HG02798 (cell line): ENCODE results near the gene GOLGA6L10.
"Not testable (repeated sequence)": the region's sequence is repeated elsewhere in the genome, so short reads cannot be mapped to it uniquely, and the experiment has no call there.

Experiments
- ATAC-seq: cut with Tn5 transposase; IDR thresholded peaks from one replicate; pipeline ENCODE4 v1.9.1; 2021; ENCODE audit warnings: mild to moderate bottlenecking; ENCODE audit not compliant: unreplicated experiment, poor library complexity

The GOLGA6L10 gene

GRCh38 chr15:82344421-82344820, 4.9 kb downstream of the GOLGA6L10 start:
- ATAC-seq, result not testable (repeated sequence)

DNA sequence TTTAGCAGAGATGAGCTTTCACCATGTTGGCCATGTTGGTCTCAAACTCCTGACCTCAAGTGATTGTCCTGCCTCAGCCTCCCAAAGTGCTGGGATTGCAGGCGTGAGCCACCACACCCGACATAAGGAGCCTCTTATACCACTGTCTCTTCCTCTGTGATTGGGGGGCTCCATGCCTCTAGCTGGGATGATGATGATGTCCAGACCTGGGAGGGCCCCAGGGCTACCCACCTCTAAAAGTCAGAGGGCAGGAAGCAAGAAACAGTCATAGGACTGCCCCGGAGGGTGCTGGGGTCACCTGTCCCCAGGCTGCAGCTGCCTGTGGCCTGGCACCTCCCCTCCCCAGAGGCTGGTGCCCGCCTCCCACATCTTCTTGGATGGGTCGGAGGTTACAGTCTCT, 5.4 kb downstream of the GOLGA6L10 start:
- not testable (repeated sequence) for ATAC-seq

- ATAC-seq, result not testable (repeated sequence)
Observed at GRCh38 chr15:82342632-82343374, 6.5 kb downstream of the GOLGA6L10 start.

- not testable (repeated sequence) for ATAC-seq
Observed at GRCh38 chr15:82338573-82338972, 10.7 kb downstream of the GOLGA6L10 start.

- ATAC-seq, result not testable (repeated sequence)
Observed at GRCh38 chr15:82338053-82338452, 11.2 kb downstream of the GOLGA6L10 start.

DNA sequence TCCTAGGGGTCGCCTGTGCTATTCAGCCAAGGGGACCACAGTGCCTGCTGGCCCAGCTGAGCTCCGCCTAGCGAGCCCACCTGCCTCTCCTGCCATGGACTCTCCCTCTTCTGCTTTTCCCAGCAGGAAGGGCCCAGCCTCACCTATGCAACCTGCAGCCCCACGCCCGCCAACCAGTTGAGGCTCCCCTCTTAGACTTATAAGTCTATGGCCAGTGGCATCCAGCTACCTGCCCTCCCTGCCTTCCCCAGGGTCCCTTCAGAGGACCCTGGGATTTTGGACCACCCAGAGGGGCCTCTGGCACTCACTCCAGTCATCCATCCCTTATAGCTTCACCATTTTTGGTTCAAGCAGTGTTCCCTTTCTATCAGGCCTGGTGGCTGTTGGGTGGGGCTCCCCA, 12.2 kb downstream of the GOLGA6L10 start:
- not testable (repeated sequence) for ATAC-seq

DNA sequence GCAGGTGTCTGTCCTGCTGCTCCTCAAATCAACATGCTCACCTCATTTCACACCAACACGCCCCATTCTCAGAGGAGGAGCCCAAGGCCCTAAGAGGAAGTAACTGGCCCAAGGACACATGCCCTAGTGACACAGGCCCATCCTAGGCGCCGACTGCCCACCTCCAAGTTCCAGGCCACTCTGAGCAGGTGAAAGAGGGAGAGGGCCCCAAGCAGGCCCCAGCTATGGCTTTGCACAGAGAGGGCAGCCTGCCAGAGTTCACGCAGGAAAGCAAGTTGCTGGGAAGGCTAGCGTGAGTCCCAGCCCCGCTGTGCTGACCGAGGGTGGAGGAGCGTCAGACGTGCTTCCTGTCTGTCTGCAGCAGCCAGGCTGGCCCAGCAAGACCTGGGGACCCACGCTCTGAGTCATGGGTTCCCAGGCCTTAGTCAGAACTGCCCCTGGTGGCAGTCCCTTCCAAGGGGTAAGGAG, 13.1 kb downstream of the GOLGA6L10 start:
- not testable (repeated sequence) for ATAC-seq

GRCh38 chr15:82335006-82335405, 14.3 kb downstream of the GOLGA6L10 start:
- not testable (repeated sequence) for ATAC-seq

DNA sequence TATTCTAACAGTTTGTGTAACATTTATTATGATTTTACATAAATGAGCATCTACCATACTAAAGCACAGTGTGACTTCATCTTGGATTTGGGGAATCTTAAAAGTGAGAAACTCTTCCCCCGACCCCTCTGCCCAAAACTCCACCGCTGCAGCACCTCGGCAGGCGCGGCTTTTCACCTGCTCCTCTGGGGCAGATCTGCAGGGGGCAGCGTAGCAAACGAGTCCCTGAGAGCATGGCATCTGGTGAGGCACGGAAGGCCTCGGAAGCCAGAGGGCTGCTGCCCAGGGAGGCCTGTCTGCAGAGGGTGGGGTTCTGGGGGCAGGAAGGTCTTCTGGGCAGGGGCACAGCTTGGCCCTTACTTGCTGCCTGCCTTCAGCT, 14.7 kb downstream of the GOLGA6L10 start:
- ATAC-seq, result not testable (repeated sequence)

- ATAC-seq, result not testable (repeated sequence)
Observed at GRCh38 chr15:82333603-82334553, 15.4 kb downstream of the GOLGA6L10 start.

DNA sequence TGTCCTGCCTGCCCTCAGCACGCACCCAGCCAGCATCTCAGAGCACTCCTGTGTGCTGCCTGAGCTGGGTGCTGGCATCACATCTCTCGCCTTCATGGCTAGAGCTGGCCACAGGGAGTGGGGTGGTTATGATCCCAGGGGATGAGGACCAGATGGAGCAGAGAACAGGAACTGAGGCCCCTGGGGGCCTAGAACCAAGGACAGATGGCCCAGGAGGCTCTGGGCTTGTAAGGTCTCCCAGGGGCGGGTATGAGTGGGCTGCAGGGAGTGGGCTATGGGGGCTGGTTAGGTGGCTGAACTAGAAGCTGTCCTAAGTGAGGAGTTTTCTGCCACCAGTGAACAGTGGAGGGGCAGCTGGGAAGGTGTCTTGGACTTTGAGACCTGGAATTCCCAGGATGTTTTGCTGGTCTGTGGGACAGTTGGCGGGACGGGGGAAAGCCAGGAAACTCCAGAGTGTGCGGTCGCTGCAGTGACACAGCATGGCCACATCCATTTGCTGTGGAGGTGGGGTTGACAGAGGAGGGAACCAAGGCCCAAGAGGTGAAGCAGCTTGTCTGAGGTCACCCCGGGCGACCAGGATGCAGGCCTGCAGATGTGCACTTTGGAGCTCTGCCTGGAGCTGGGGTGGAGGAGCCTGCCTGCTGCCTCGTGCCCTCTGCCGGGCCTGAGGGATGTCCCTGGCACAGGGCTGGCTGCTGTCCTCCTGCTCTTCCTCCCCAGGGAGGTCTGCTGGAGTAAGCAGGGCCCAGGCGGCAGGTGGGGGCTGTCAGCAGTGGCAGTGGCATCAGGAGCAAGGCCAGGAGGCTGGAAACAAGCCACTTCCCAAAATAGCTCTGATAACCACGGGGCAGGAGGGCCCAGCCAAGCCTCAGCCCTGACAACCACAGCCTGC, 16.3 kb downstream of the GOLGA6L10 start:
- ATAC-seq, result not testable (repeated sequence)

DNA sequence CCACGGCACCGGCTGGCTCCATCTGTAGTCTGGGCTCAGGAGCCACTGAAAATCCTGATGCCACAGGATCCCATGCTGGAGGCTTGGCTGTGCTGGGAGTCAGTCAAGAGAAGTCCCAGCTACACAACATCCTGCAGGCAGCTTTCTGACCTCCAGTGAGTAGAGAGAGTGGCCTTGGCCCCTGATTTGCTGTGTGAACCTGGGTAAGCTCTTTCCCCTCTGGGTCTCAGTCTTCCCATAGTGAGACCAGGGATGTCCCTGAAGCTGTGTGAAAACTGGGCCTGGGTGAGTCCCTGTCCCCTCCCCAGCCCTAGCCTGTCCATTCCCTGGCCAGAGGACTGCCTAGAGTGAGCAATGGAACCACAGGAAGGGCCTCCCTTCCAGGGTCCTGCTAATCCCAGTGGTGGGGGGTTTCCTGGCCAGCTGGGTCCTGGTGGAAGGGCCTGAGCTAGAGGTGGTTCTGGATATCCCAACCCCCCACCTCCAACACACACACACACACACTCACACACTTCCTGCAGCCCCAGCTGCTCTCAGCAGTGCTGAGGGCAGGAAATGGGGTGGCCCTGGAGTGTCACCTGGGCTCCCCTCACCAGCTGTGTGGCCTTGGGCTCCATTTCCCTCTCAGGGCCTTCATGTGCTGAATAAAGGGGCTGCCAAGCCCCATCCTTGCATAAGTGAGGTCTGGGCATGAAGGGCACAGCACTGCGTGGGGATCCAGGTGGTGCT, 17.5 kb downstream of the GOLGA6L10 start:
- ATAC-seq, result peak; percentile 52

- ATAC-seq, result not testable (repeated sequence)
Observed at GRCh38 chr15:82330921-82331320, 18.4 kb downstream of the GOLGA6L10 start.

- not testable (repeated sequence) for ATAC-seq
Observed at GRCh38 chr15:82329039-82329438, 20.2 kb downstream of the GOLGA6L10 start.

- ATAC-seq, result not testable (repeated sequence)
Observed at GRCh38 chr15:82327372-82327771, 21.9 kb downstream of the GOLGA6L10 start.

- not testable (repeated sequence) for ATAC-seq
Observed at GRCh38 chr15:82326896-82327295, 22.4 kb downstream of the GOLGA6L10 start.

- ATAC-seq, result not testable (repeated sequence)
Observed at GRCh38 chr15:82325646-82326045, 23.6 kb downstream of the GOLGA6L10 start.

- ATAC-seq, result not testable (repeated sequence)
Observed at GRCh38 chr15:82324831-82325230, 24.4 kb downstream of the GOLGA6L10 start.

DNA sequence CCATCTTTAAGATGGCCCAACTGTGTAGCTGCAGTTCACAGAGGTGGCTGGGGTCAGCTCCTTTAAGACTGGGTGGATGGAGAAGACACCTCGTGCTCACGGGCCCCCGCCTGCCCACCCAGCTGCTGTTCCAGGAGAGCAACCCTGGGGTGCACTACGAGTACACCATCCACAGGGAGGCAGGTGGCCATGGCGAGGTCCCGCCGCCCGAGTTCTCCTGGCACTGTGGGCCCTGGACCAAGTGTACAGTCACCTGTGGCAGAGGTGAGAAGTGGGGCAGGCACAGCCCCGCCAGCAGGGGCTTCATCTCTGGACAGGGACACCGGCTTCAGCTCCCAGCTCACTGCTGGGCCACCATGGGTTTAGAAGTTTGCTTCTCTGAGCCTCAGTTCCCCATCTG, 26.8 kb downstream of the GOLGA6L10 start:
- not testable (repeated sequence) for ATAC-seq
